Colonic mucosa (tissue), 4 donors: ENCODE data around the gene RADIL. TPM values are rescaled to one million over a fixed set of nuclear protein-coding genes. Genes with fewer than 3 reads are reported as not detected.

ENCODE experiments used
- DNase-seq: peaks from one replicate; pipeline ENCODE4 v3.0.0-alpha.2; 2020
- H3K27ac ChIP-seq: fragments of 200-600 bp; one replicate; pipeline ENCODE4 v1.8.0; 2021
- H3K27me3 ChIP-seq: fragments of 200-600 bp; one replicate; pipeline ENCODE4 v1.8.0; 2021
- H3K36me3 ChIP-seq: fragments of 200-600 bp; one replicate; pipeline ENCODE4 v1.8.0; 2021
- H3K4me1 ChIP-seq: fragments of 200-600 bp; one replicate; pipeline ENCODE4 v1.8.0; 2021; ENCODE audit warnings: mild to moderate bottlenecking
- H3K4me3 ChIP-seq: fragments of 200-600 bp; one replicate; pipeline ENCODE4 v1.8.0; 2021
- H3K9ac ChIP-seq, 2 donors: one replicate each; pipeline ENCODE4 v1.7.0; 2013; ENCODE audit warnings: control low read depth in 2 of 2, low read depth in 2 of 2, low read length in 2 of 2
- H3K9me3 ChIP-seq: fragments of 200-600 bp; one replicate; pipeline ENCODE4 v1.8.0; 2021
- CTCF ChIP-seq: fragments of 200-600 bp; IDR thresholded peaks from one replicate; pipeline ENCODE4 v1.8.0; 2022; ENCODE audit warnings: antibody characterized with exemption, mild to moderate bottlenecking
- intact Hi-C: fragments of 100-400 bp; cut with DNase I; formaldehyde crosslinking; loops from one replicate; pipeline ENCODE4 v1.14.1; 2022
- total RNA-seq, 2 donors: library from RNA; stranded (reverse); fragmentation: NEBNext Ultra II Directional in 1 of 2; extraction: Animal tissue kit (Norgen Biotek cat#: 25700) in 1 of 2; gene quantifications; one replicate each; pipeline ENCODE4 v1.2.1, GENCODE V29; 2021
- donor health status: healthy.
- donor health status: DM: no; HTN: no; CAD: no.
- donor health status: DM: no; HTN: no; CAD: no.

RADIL gene
- total RNA-seq, 2 donors from 2014 or later: 0.54 to 1.9 TPM

GRCh38 chr7:4784799-4785198 lies 98.7 kb downstream of the RADIL start:
- Histone ChIP-seq H3K9ac (no peak overlapping the region), H3K9me3 (no peaks in the 10 kb centered on the region)
- intact Hi-C loops: no loop called here

GRCh38 chr7:4783762-4784351 lies 99.7 kb downstream of the RADIL start:
- Histone ChIP-seq H3K27me3 (no peaks in the 10 kb centered on the region), H3K4me3 (no peak overlapping the region), H3K36me3 (peaks cover 8% of the 10 kb centered on the region), H3K4me1 (no peaks in the 10 kb centered on the region), H3K27ac (no peak overlapping the region), H3K9ac (no peak overlapping the region), H3K9me3 (no peaks in the 10 kb centered on the region)
- intact Hi-C loops: no loop called here
- DNase-seq: no peak
- TF ChIP-seq CTCF: no peak

More at GRCh38 chr7:4784799-4785198, 98.7 kb downstream of the RADIL start:
- DNase-seq: no peak
- Histone ChIP-seq H3K27me3 (no peaks in the 10 kb centered on the region), H3K4me3 (no peak overlapping the region), H3K36me3 (peaks cover 8% of the 10 kb centered on the region), H3K27ac (no peak overlapping the region), H3K4me1 (no peaks in the 10 kb centered on the region)
- no peak for TF ChIP-seq CTCF

GRCh38 chr7:4783292-4783652 lies 100.2 kb downstream of the RADIL start:
- no peaks in the 10 kb centered on the region for H3K4me1 ChIP-seq
- no peaks in the 10 kb centered on the region for H3K27me3 ChIP-seq
- peaks cover 8% of the 10 kb centered on the region for H3K36me3 ChIP-seq
- no peak for TF ChIP-seq CTCF
- H3K9me3 ChIP-seq: no peaks in the 10 kb centered on the region
- H3K9ac ChIP-seq: no peak overlapping the region
- H3K27ac ChIP-seq: no peak overlapping the region
- no peak overlapping the region for H3K4me3 ChIP-seq
- intact Hi-C loops: no loop called here
- no peak for DNase-seq

- TF ChIP-seq CTCF: no peak
These were observed 100.9 kb downstream of the RADIL start for GRCh38 chr7:4782333-4783291.

GRCh38 chr7:4781366-4782069 lies 102.0 kb downstream of the RADIL start:
- H3K9ac ChIP-seq: no peak overlapping the region
- peaks cover 5% of the 10 kb centered on the region for H3K4me1 ChIP-seq
- no peak for TF ChIP-seq CTCF
- no peak overlapping the region for H3K4me3 ChIP-seq
- intact Hi-C loops: no loop called here
- no peak overlapping the region for H3K27ac ChIP-seq
- no peaks in the 10 kb centered on the region for H3K9me3 ChIP-seq
- H3K27me3 ChIP-seq: no peaks in the 10 kb centered on the region
- H3K36me3 ChIP-seq: peaks cover 6% of the 10 kb centered on the region
- DNase-seq: no peak

More at GRCh38 chr7:4782333-4783291, 100.9 kb downstream of the RADIL start:
- no peaks in the 10 kb centered on the region for H3K9me3 ChIP-seq
- no peak overlapping the region for H3K27ac ChIP-seq
- DNase-seq: no peak
- H3K27me3 ChIP-seq: no peaks in the 10 kb centered on the region
- no peak overlapping the region for H3K4me3 ChIP-seq
- peaks cover 8% of the 10 kb centered on the region for H3K36me3 ChIP-seq
- intact Hi-C loops: no loop called here
- H3K4me1 ChIP-seq: no peaks in the 10 kb centered on the region
- H3K9ac ChIP-seq: no peak overlapping the region
